Jurkat, Clone E6-1 (cell line): Measurements from ENCODE around the gene MMP28.
"Not testable (repeated sequence)": the region's sequence is repeated elsewhere in the genome, so short reads cannot be mapped to it uniquely, and the experiment has no call there.

Source experiments
- DNase-seq: peaks from one replicate; pipeline ENCODE4 v3.0.0-alpha.2; 2011; ENCODE audit warnings: low read depth, low spot score
- H3K4me3 ChIP-seq: 2 replicates; pipeline ENCODE4 v1.5.1; 2011; ENCODE audit warnings: mild to moderate bottlenecking, low read length, control low read depth, moderate library complexity

MMP28 gene

GRCh38 chr17:35773129-35773528 is 22.3 kb downstream of the MMP28 start:
- DNase-seq = peak; percentile 16

GRCh38 chr17:35769895-35770486 is 25.4 kb downstream of the MMP28 start:
- DNase-seq = no peak
- H3K4me3 ChIP-seq = no peak overlapping the region

More at GRCh38 chr17:35773129-35773528, 22.3 kb downstream of the MMP28 start:
- no peak overlapping the region for H3K4me3 ChIP-seq

GRCh38 chr17:35768797-35769196 is 26.6 kb downstream of the MMP28 start:
- DNase-seq = no peak

DNA sequence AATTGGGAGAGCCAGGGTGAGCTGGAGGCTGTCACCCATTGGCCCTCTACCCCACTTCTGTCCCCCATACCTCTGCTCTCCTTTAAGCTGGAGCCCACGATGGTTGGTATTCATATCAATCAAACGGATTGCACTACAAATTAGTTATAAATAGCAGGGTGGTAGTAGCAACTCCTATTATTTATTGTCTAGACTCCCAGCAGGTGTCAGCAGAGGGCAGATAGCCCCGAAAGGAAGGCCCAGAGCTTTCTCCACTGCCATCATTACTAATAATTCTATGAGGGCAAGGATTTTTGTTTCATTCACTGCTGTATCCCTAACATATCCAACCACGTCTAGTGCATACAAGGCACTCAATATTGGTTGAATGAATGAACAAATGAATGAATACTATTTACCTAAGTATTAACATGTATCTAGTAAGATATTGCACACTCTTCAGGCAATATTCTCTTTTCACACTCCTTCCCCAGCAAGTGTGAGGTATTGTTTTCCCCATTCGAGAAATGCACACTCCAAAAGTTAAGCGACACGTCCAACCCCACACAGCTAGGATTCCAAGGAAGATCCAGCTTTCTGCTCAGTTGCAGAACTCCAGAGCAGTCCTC is 28.4 kb downstream of the MMP28 start:
- no peak for DNase-seq
- no peak overlapping the region for H3K4me3 ChIP-seq

More at GRCh38 chr17:35768797-35769196, 26.6 kb downstream of the MMP28 start:
- H3K4me3 ChIP-seq = no peak overlapping the region

- DNase-seq = no peak
- H3K4me3 ChIP-seq = no peak overlapping the region
These were observed 29.0 kb downstream of the MMP28 start for GRCh38 chr17:35766489-35766877.

DNA sequence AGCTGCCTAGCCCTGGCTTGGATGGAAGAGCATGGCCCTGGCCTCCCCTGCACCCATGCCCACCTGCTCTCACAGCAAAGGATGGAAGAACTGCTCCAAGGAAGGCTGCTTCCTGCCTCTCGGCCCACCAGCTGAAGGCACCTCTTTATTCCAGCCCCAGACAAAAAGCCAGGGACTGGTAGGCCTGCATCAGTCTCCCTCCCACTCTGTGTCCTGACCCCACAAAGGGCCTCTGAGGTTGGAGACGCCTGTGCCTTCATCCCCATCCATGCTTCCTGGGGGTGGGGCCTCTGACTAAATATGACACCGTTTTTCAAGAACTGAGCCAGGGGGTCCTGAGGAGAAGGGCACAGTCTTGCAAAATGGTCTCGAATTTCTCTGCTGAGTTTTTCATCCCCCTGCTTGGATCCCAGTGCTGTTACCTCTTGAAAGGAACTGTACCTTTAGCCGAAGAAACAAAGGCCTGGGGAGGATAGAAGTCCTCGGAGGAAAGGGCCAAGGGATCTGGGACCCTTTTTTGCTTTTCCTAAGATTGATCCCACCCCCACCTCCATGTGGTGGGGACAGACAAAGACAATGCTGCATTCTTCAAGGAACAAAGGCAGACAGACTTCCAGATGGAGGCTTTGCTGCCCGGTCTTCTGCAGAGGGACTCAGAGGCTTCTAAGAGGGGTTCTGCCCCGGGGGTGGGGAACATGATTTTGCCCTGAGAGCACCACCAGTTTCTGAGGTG is 29.5 kb downstream of the MMP28 start:
- no peak overlapping the region for H3K4me3 ChIP-seq
- no peak for DNase-seq

- H3K4me3 ChIP-seq = peak overlapping the region; percentile 60
- DNase-seq = no peak
These were observed 30.2 kb downstream of the MMP28 start for GRCh38 chr17:35765086-35765710.

DNA sequence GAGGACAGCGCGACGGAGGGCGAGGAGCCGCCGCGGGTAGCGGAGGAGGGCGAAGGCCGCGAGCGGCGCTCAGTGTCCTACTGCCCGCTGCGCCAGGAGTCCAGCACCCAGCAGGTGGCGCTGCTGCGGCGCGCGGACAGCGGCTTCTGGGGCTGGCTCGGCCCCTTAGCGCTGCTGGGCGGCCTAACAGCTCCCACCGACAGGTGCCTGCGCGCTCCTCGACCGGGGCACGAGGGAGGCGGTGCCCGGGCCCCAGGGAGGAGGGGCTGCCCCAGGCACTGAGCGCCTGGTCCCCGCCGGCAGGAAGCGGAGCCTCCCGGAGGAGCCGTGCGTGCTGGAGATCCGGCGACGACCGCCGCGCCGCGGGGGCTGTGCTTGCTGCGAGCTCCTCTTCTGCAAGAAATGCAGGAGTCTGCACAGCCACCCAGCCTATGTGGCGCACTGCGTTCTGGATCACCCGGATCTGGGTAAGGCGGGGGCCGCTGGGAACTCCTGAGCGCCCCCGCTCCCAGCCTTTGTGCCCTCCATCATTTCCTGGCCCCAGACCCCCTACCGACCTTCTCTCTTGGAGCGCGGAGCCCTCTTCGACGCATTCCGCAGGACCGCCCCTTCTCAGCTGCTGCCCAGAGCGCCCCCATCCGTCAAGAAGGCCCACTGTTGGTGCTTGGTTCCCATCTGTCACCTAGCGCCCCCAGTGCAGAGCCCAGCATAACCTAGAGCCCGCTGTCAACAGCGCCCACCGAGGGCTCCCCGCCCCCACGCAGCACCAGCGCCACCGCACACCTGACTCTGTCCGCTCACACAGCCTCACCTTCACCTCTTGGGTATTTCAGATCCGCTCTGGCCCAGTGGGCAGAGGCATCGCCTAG is 31.1 kb downstream of the MMP28 start:
- peak; percentile 83 for DNase-seq
- peak overlapping the region; percentile 60 for H3K4me3 ChIP-seq

DNA sequence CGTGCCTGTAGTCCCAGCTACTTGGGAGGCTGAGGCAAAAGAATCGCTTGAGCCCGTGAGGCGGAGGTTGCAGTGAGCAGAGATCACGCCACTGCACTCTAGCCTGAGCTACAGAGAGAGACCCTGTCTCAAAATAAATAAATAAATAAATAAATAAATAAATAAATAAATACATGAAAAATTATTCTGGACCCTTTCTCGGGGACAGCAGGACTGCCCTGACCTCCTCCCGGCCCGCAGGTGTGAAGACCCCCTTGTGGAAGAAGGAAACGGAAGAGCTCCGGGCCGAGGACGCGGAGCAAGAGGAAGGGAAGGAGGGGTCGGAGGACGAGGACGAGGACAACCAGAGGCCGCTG is 31.7 kb downstream of the MMP28 start:
- no peak for DNase-seq
- peak overlapping the region; percentile 60 for H3K4me3 ChIP-seq

GRCh38 chr17:35761601-35762000 is 33.8 kb downstream of the MMP28 start:
- no peak overlapping the region for H3K4me3 ChIP-seq
- DNase-seq = no peak

DNA sequence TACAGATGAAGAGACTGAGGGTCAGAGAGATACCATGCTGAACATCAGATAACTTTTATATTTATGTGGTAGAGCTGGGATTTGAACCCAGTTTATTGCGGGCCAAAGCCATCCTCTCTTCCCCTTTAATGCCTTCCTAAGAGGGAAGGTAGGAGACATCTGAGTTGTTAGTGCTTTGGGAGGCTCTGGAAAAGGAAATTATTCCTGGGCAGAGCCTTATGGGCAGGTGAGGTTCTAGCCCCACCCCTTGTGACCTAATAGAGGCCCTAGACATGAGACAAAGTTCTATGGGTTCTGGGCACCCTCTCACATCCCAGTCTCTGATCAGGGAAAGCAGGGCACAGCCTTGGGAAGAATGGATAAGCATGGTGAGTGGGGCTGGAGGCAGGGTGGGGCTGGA is 34.9 kb downstream of the MMP28 start, which contains the start of gene C17orf50:
C17orf50 (plus strand) TSS at position 301 of the 400 bp plus-strand sequence; CDS start at position 356, 55 bp downstream.
- no peak for DNase-seq
- no peak within 1 kb of the TSS for H3K4me3 ChIP-seq

- DNase-seq = no peak
These were observed 38.2 kb downstream of the MMP28 start for GRCh38 chr17:35757243-35757642.

DNA sequence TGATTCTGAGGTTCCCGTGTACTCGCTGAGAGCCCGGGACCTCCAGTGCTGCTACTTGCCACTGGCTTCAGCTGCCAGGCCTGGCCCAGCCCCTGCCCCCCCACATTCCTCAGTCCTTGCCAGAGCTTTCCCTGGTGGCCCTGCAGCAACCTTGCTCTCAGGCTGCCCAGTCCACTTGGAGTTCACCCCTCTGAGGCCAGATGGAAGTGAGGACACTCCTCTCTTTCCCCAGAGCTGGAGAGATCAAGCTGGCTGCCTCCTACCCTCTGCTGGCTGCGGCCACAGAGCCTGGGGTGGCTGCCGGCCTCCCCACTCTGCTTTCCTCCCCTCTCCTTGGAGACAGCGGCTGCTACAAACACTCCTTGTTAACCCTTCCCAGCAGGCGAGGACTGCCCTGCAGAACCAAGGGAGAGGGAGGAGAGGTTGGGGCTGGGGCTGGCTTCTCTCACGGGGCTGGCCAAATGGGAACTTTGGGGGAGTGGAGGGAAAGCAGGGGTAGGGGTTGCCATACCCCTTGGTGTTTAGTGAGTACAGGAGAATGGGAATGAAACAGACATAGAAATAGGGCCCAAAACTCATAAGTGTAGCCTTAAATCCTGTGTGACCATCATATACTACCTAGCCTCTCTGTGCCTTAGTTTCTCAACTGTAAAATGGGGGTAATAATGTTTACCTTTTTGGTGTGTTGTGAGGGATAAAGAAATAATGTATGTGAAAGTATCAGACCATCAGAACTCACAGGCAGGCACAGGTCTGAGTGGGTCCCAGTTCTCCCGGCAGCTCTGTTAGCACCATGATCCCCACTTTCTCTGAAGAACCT is 42.3 kb downstream of the MMP28 start, which contains the start of gene GAS2L2:
GAS2L2 (minus strand) TSS at position 295 of the 820 bp plus-strand sequence. CDS start 389 bp downstream, outside the sequence.
- DNase-seq = no peak
- no peak within 1 kb of the TSS for H3K4me3 ChIP-seq

More at GRCh38 chr17:35757243-35757642, 38.2 kb downstream of the MMP28 start:
- H3K4me3 ChIP-seq = no peak overlapping the region

- no peak for DNase-seq
- no peak overlapping the region for H3K4me3 ChIP-seq
These were observed 43.0 kb downstream of the MMP28 start for GRCh38 chr17:35752471-35752870.

DNA sequence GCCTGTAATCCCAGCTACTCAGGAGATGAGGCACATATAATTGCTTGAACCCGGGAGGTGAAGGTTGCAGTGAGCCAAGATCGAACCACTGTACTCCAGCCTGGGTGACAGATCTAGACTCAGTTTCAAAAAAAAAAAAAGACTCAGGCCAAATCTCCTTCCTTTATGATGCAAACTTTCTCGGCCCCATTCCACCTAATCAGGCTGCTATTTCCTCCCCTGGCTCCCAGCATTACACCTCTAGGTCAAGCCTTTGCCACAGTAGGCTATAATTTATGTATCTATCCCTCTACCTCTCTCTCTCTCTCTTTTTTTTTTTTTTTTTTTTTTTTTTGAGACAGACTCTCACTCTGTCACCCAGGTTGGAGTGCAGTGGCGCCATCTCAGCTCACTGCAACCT is 43.9 kb downstream of the MMP28 start:
- H3K4me3 ChIP-seq, DNase-seq: not testable (repeated sequence)

DNA sequence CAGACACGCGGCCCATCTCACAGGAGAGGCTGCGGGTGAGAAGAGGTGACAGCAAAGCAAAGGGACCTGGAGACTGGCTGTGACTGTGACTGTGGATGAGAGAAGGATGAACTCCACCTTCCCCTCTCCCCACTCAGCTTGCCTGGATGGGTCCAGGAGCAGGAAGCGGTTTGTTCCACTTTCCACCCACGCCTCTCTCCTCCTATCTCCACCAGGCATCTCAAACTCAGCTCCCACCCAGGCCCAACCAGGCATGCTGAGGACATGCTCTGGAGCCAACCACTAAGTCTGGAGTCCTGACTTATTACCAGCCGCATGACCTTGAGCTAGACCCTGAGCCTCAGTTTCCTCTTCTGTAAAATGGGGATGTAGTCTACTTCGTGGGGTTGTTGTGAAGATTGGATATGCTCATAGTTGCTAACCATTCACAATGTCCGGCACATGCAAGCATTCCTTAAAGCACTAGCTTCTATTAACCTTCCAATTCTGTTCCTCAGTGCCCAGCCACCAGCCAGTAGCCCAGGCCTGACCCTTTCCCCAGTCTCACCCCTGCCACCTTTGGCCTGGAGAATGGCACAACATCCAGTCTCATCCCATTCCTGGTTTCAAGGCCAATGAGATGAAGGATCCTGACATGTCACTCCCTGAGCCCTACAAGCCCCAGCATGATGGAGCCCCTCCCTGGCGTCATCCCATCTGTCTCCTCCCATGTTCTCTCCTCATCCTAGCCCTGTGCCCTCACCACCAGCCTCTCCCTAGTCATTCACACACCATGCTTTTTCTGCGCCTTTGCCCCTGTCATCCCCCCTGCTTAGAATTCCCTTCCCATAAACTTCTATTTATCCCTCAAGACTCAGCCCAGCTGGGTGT is 44.7 kb downstream of the MMP28 start:
- H3K4me3 ChIP-seq = no peak overlapping the region
- DNase-seq = no peak
